SU-DHL-6 (cell line): ENCODE data around the gene NR1D1.

Experiments used
- H2AFZ ChIP-seq: fragments of 200-600 bp; sonication (generic); 2 replicates; pipeline ENCODE4 v1.6.1; 2014; ENCODE audit warnings: low read depth, mild to moderate bottlenecking, moderate library complexity, mixed read lengths, antibody characterized with exemption, low read length; ENCODE audit not compliant: severe bottlenecking
- H3F3A ChIP-seq: fragments of 200-600 bp; shearing (Covaris generic); 2 replicates; pipeline ENCODE4 v1.6.0; 2016; ENCODE audit warnings: antibody characterized with exemption, mild to moderate bottlenecking; ENCODE audit not compliant: insufficient read depth
- H3K27ac ChIP-seq: fragments of 200-600 bp; sonication (generic); 2 replicates; pipeline ENCODE4 v1.5.1; 2016; ENCODE audit warnings: low read depth, mild to moderate bottlenecking, low read length, moderate library complexity, mixed read lengths
- H3K27me3 ChIP-seq: fragments of 200-600 bp; sonication (generic), shearing (Covaris generic); 2 replicates; pipeline ENCODE4 v1.6.0; 2014; ENCODE audit warnings: mild to moderate bottlenecking, low read length
- H3K36me3 ChIP-seq: fragments of 200-600 bp; sonication (generic); 2 replicates; pipeline ENCODE4 v1.6.1; 2014; ENCODE audit warnings: mild to moderate bottlenecking, low read length, mixed read lengths
- H3K4me2 ChIP-seq: fragments of 300-600, 200-600 bp; shearing (Covaris generic), sonication (generic); 2 replicates; pipeline ENCODE4 v1.6.0; 2014; ENCODE audit warnings: low read length, low read depth, mild to moderate bottlenecking; ENCODE audit not compliant: poor library complexity, severe bottlenecking
- H3K4me3 ChIP-seq: fragments of 200-600 bp; sonication (generic); 2 replicates; pipeline ENCODE4 v1.5.1; 2014; ENCODE audit warnings: antibody characterized with exemption, low read length, mild to moderate bottlenecking, mixed read lengths; ENCODE audit not compliant: insufficient read depth, poor library complexity, severe bottlenecking
- H3K79me2 ChIP-seq: fragments of 200-600 bp; sonication (generic); 2 replicates; pipeline ENCODE4 v1.6.1; 2014; ENCODE audit warnings: mild to moderate bottlenecking, low read length, moderate library complexity; ENCODE audit not compliant: insufficient read depth
- H3K9ac ChIP-seq: fragments of 200-600 bp; sonication (generic); 2 replicates; pipeline ENCODE4 v1.7.0; 2014; ENCODE audit warnings: mild to moderate bottlenecking, low read length
- H3K9me2 ChIP-seq: fragments of 200-600 bp; sonication (generic); replicated peaks from 2 replicates; pipeline ENCODE4 v1.6.1; 2014; ENCODE audit warnings: low read length; ENCODE audit not compliant: insufficient read depth
- H3K9me3 ChIP-seq: fragments of 200-600 bp; sonication (generic); 2 replicates; pipeline ENCODE4 v1.6.1; 2014; ENCODE audit warnings: low read length, mixed read lengths; ENCODE audit not compliant: insufficient read depth
- H4K20me1 ChIP-seq: fragments of 200-600 bp; sonication (generic); 2 replicates; pipeline ENCODE4 v1.6.1; 2014; ENCODE audit warnings: low read depth, mild to moderate bottlenecking, antibody characterized with exemption, low read length, moderate library complexity, mixed read lengths
- EZH2phosphoT487 ChIP-seq: fragments of 200-600 bp; sonication (generic), shearing (Covaris generic); conservative IDR thresholded peaks from 2 replicates; pipeline ENCODE4 v1.6.1; 2018; ENCODE audit warnings: mild to moderate bottlenecking, antibody characterized with exemption, low read length, moderate library complexity, mixed read lengths
- TF ChIP-seq, protein P1 (sequence below): fragments of 200-600 bp; sonication (generic); IDR thresholded peaks from one replicate; pipeline ENCODE4 v1.5.1; 2017; ENCODE audit warnings: antibody characterized with exemption, mild to moderate bottlenecking, low read length, moderate library complexity; ENCODE audit not compliant: insufficient read depth, poor library complexity, severe bottlenecking

NR1D1 gene

DNA sequence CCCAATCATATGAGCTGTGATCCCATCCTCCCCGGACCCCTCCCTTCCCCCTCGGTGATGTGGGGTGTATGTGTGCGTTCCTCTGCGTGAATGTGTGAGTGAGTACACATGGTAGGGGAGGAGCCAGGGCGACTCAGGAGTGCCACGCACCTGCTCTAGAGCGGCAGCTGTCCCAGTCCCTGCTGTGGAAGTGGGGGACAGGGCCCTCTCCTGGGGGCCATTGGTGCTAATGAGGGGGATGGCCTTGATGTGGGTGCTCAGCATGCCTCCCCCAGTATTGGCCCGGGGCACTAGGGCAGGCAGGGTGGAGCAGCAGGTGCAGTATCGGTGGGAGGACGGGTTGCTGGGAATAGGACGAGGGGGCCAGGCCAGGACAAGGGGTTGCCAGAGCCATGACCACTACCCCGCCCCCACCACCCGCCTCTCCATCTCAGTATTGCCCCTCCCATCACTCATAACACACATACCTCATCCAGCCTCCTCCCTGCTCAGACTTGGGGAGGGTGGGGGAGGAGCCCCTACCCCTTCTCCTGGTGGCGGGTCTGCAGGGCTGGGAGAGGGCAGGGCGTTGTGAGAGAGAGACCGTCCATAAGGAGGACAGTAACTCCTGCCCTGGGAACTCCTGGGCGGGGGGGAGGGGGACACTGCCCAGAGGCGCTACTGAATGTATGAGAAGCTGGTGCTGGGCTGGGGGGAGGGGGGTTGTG is 8.5 kb downstream of the NR1D1 start:
- Histone ChIP-seq H3K79me2 (no peaks in the 10 kb centered on the region), H3K27ac (no peak overlapping the region), H3K9me3 (no peaks in the 10 kb centered on the region), H3K36me3 (no peaks in the 10 kb centered on the region), H4K20me1 (no peaks in the 10 kb centered on the region), H3K9ac (no peak overlapping the region), H2AFZ (no peak overlapping the region), H3K4me2 (no peak overlapping the region), H3K4me3 (no peak overlapping the region), H3K9me2 (no peaks in the 10 kb centered on the region), H3K27me3 (no peaks in the 10 kb centered on the region), H3F3A (no peaks in the 10 kb centered on the region)
- TF ChIP-seq, protein P1, sequence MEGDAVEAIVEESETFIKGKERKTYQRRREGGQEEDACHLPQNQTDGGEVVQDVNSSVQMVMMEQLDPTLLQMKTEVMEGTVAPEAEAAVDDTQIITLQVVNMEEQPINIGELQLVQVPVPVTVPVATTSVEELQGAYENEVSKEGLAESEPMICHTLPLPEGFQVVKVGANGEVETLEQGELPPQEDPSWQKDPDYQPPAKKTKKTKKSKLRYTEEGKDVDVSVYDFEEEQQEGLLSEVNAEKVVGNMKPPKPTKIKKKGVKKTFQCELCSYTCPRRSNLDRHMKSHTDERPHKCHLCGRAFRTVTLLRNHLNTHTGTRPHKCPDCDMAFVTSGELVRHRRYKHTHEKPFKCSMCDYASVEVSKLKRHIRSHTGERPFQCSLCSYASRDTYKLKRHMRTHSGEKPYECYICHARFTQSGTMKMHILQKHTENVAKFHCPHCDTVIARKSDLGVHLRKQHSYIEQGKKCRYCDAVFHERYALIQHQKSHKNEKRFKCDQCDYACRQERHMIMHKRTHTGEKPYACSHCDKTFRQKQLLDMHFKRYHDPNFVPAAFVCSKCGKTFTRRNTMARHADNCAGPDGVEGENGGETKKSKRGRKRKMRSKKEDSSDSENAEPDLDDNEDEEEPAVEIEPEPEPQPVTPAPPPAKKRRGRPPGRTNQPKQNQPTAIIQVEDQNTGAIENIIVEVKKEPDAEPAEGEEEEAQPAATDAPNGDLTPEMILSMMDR, result no peak
- no peak for TF ChIP-seq EZH2phosphoT487

GRCh38 chr17:40090237-40091119 is 9.9 kb downstream of the NR1D1 start:
- H3K9me3 ChIP-seq, result no peaks in the 10 kb centered on the region
- H3K36me3 ChIP-seq, result no peaks in the 10 kb centered on the region
- TF ChIP-seq, protein P1, result no peak
- TF ChIP-seq EZH2phosphoT487, result no peak
- H3K4me3 ChIP-seq, result no peak overlapping the region
- no peak overlapping the region for H3K27ac ChIP-seq
- no peaks in the 10 kb centered on the region for H3K9me2 ChIP-seq
- no peak overlapping the region for H2AFZ ChIP-seq
- no peaks in the 10 kb centered on the region for H4K20me1 ChIP-seq
- no peaks in the 10 kb centered on the region for H3K27me3 ChIP-seq
- no peak overlapping the region for H3K4me2 ChIP-seq
- H3K9ac ChIP-seq, result no peak overlapping the region
- no peaks in the 10 kb centered on the region for H3K79me2 ChIP-seq
- H3F3A ChIP-seq, result no peaks in the 10 kb centered on the region

DNA sequence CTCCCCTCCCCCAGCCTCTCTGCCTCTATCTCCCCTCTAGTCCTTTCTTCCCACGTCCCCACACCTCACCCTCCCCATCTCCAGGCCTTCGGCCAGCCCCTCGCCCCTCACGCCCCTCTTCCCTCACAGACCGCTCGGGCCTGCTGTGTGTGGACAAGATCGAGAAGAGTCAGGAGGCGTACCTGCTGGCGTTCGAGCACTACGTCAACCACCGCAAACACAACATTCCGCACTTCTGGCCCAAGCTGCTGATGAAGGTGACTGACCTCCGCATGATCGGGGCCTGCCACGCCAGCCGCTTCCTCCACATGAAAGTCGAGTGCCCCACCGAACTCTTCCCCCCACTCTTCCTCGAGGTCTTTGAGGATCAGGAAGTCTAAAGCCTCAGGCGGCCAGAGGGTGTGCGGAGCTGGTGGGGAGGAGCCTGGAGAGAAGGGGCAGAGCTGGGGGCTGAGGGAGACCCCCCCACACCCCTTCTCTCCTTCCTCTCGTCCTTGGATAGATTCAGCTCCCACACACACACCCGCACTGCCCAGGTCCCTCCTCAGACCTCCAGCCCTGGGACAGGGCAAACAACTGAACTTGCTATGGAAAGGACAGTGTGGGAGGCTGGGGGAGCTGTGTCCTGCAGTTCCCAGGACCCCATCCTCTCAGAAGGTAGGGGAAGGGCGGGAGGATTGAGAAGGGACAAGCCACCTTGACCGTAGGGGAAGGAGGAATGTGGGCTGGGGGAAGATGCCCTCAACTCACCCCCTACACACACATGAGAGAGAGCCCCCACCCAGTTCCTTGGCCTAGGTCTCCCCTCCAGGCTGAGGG is 11.1 kb downstream of the NR1D1 start:
- no peaks in the 10 kb centered on the region for H3F3A ChIP-seq
- no peak overlapping the region for H2AFZ ChIP-seq
- H3K4me3 ChIP-seq, result no peak overlapping the region
- no peaks in the 10 kb centered on the region for H3K9me2 ChIP-seq
- no peaks in the 10 kb centered on the region for H4K20me1 ChIP-seq
- no peaks in the 10 kb centered on the region for H3K36me3 ChIP-seq
- no peak overlapping the region for H3K9ac ChIP-seq
- TF ChIP-seq, protein P1, result no peak
- TF ChIP-seq EZH2phosphoT487, result no peak
- no peaks in the 10 kb centered on the region for H3K79me2 ChIP-seq
- no peak overlapping the region for H3K4me2 ChIP-seq
- no peaks in the 10 kb centered on the region for H3K9me3 ChIP-seq
- no peaks in the 10 kb centered on the region for H3K27me3 ChIP-seq
- H3K27ac ChIP-seq, result no peak overlapping the region
